CD14-positive monocyte (primary cell): ENCODE data around the gene CDCP2. TPM values are rescaled to one million over a fixed set of nuclear protein-coding genes. Genes with fewer than 3 reads are reported as not detected.

ENCODE experiments used
- DNase-seq, 3 donors: peaks; one replicate each; pipeline ENCODE4 v3.0.0-alpha.2; 2011 to 2022
- H2AFZ ChIP-seq: 2 replicates; pipeline ENCODE4 v1.6.0; 2012; ENCODE audit warnings: mild to moderate bottlenecking, low read depth, low read length, inconsistent platforms; ENCODE audit not compliant: insufficient read depth, poor library complexity, severe bottlenecking
- H3K27ac ChIP-seq, 2 donors: 1 replicate in 1 of 2; 2 replicates in 1 of 2; pipeline ENCODE4 v1.5.1; 2012 to 2013; ENCODE audit warnings: low read length in 2 of 2, control low read depth in 1 of 2, inconsistent platforms in 1 of 2, low read depth in 1 of 2, mild to moderate bottlenecking in 1 of 2
- H3K27me3 ChIP-seq, 2 donors: one replicate each; pipeline versions ENCODE4 v1.6.0 to v1.6.1; 2011 to 2013; ENCODE audit warnings: low read length in 2 of 2; ENCODE audit not compliant: control insufficient read depth in 2 of 2, insufficient read depth in 2 of 2
- H3K36me3 ChIP-seq, 2 donors: replicated peaks in 1 of 2; 1 replicate in 1 of 2; 2 replicates in 1 of 2; pipeline versions ENCODE4 v1.5.1 to v1.6.1; 2012 to 2013; ENCODE audit warnings: low read length in 2 of 2, control low read depth in 1 of 2, inconsistent platforms in 1 of 2, mild to moderate bottlenecking in 1 of 2; ENCODE audit not compliant: insufficient read depth in 2 of 2, control insufficient read depth in 1 of 2
- H3K4me1 ChIP-seq, 2 donors: 1 replicate in 1 of 2; 2 replicates in 1 of 2; pipeline versions ENCODE4 v1.5.1 to v1.6.1; 2012 to 2013; ENCODE audit warnings: low read length in 2 of 2, control low read depth in 1 of 2, inconsistent platforms in 1 of 2, mild to moderate bottlenecking in 1 of 2, moderate library complexity in 1 of 2; ENCODE audit not compliant: insufficient read depth in 2 of 2, control insufficient read depth in 1 of 2
- H3K4me2 ChIP-seq: replicated peaks from 2 replicates; pipeline ENCODE3; 2012; ENCODE audit warnings: low read length, moderate library complexity, mild to moderate bottlenecking; ENCODE audit not compliant: poor library complexity, severe bottlenecking; ENCODE audit errors: extremely low read depth
- H3K4me3 ChIP-seq, 3 experiments: fragments of 200-600 bp in 1 of 3; sonication (generic) in 1 of 3; replicated peaks in 1 of 3; 1 replicate in 2 of 3; 2 replicates in 1 of 3; pipeline ENCODE4 v1.5.1; 2011 to 2013; ENCODE audit warnings: low read length in 3 of 3, mild to moderate bottlenecking in 3 of 3, control low read depth in 2 of 3, low read depth in 2 of 3, inconsistent platforms in 1 of 3, moderate library complexity in 1 of 3
- H3K79me2 ChIP-seq: 2 replicates; pipeline ENCODE4 v1.6.0; 2012; ENCODE audit warnings: mild to moderate bottlenecking, control low read depth, inconsistent platforms, low read length, moderate library complexity; ENCODE audit not compliant: insufficient read depth
- H3K9ac ChIP-seq: 2 replicates; pipeline ENCODE4 v1.6.0; 2017; ENCODE audit warnings: low read length, mild to moderate bottlenecking; ENCODE audit not compliant: insufficient read depth, poor library complexity, severe bottlenecking
- H3K9me3 ChIP-seq, 2 donors: replicated peaks in 1 of 2; 1 replicate in 1 of 2; 2 replicates in 1 of 2; pipeline versions ENCODE4 v1.5.1 to v1.6.1; 2012 to 2013; ENCODE audit warnings: low read length in 2 of 2, control low read depth in 1 of 2; ENCODE audit not compliant: control insufficient read depth in 1 of 2, insufficient read depth in 1 of 2
- H4K20me1 ChIP-seq: 2 replicates; pipeline ENCODE4 v1.6.0; 2012; ENCODE audit warnings: mild to moderate bottlenecking, low read length, control low read depth, moderate library complexity; ENCODE audit not compliant: insufficient read depth
- H3K27ac Mint-ChIP-seq, 7 donors: one replicate each; pipeline ENCODE4 v1.8.0; 2020; ENCODE audit warnings: mild to moderate bottlenecking in 7 of 7, mixed read lengths in 7 of 7, moderate library complexity in 6 of 7, inconsistent platforms in 2 of 7
- H3K27me3 Mint-ChIP-seq, 3 donors: one replicate each; pipeline ENCODE4 v1.8.0; 2021 to 2022; ENCODE audit warnings: low read depth in 3 of 3, mild to moderate bottlenecking in 3 of 3, mixed read lengths in 3 of 3, moderate library complexity in 3 of 3, inconsistent platforms in 1 of 3
- H3K36me3 Mint-ChIP-seq, 2 donors: one replicate each; pipeline ENCODE4 v1.8.0; 2020; ENCODE audit warnings: mixed read lengths in 2 of 2, inconsistent platforms in 1 of 2, mild to moderate bottlenecking in 1 of 2
- H3K4me1 Mint-ChIP-seq: one replicate; pipeline ENCODE4 v1.8.0; 2020; ENCODE audit warnings: mild to moderate bottlenecking, mixed read lengths
- H3K4me3 Mint-ChIP-seq, 2 donors: one replicate each; pipeline ENCODE4 v1.8.0; 2020; ENCODE audit warnings: mild to moderate bottlenecking in 2 of 2, mixed read lengths in 2 of 2, moderate library complexity in 1 of 2
- H3K9me3 Mint-ChIP-seq, 7 donors: one replicate each; pipeline ENCODE4 v1.8.0; 2020 to 2022; ENCODE audit warnings: mixed read lengths in 7 of 7, mild to moderate bottlenecking in 6 of 7, moderate library complexity in 6 of 7, inconsistent platforms in 2 of 7
- WGBS: methylation state at CpG from one replicate; pipeline ENCODE4 v1.1.5; 2013; ENCODE audit warnings: missing lambda C conversion rate; ENCODE audit not compliant: insufficient coverage; 5-methylcytosine and 5-hydroxymethylcytosine counted together
- intact Hi-C, 2 donors: fragments of 100-400 bp; cut with micrococcal nuclease; formaldehyde crosslinking; loops; one replicate each; pipeline versions ENCODE4 v1.15.0 to v1.15.1; 2023
- polyA plus RNA-seq, 3 donors: library from polyadenylated mRNA; depleted of rRNA in 1 of 3; unstranded in 2 of 3; stranded (reverse) in 1 of 3; fragments of 300-500 nt in 2 of 3; fragments of >200 nt in 1 of 3; fragmentation: Illumina TruSeq in 2 of 3; gene quantifications; 1 replicate in 2 of 3; 2 replicates in 1 of 3; pipeline ENCODE4 v1.2.3, GENCODE V29; 2012 to 2021
- small RNA-seq: library from RNA; depleted of rRNA; stranded (forward); fragments of <200 nt; gene quantifications from one replicate; pipeline ENCODE3, GENCODE V24; 2012; ENCODE audit warnings: low read depth; ENCODE audit not compliant: insufficient read length
- TF ChIP-seq, protein P1 (sequence below): fragments of 200-600 bp; IDR thresholded peaks from one replicate; pipeline ENCODE4 v1.8.0; 2022; ENCODE audit warnings: antibody characterized with exemption, mild to moderate bottlenecking

Gene CDCP2
- polyA plus RNA-seq, 3 donors, result 0.09 TPM; not detected in 2

DNA sequence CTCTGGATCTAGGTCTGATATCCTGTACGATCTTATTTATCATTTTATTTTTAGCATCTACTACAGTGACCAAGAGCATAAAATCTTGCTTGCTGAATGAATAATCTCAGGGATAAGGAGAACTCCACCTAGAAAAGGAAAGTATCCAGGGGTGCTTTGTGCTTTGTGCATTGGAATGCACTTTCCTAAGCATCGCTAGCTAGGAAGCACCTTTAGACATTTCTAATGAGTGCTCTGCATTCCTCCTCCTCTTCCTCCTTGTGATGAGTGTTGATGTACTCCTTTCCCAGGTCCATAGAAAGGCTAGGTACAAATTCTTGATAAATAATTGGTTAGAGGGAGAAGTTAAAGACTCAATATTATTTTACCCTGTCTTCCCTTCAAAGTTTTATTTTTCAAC lies 68.0 kb downstream of the CDCP2 start:
- TF ChIP-seq, protein P1, sequence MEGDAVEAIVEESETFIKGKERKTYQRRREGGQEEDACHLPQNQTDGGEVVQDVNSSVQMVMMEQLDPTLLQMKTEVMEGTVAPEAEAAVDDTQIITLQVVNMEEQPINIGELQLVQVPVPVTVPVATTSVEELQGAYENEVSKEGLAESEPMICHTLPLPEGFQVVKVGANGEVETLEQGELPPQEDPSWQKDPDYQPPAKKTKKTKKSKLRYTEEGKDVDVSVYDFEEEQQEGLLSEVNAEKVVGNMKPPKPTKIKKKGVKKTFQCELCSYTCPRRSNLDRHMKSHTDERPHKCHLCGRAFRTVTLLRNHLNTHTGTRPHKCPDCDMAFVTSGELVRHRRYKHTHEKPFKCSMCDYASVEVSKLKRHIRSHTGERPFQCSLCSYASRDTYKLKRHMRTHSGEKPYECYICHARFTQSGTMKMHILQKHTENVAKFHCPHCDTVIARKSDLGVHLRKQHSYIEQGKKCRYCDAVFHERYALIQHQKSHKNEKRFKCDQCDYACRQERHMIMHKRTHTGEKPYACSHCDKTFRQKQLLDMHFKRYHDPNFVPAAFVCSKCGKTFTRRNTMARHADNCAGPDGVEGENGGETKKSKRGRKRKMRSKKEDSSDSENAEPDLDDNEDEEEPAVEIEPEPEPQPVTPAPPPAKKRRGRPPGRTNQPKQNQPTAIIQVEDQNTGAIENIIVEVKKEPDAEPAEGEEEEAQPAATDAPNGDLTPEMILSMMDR, result no peak
- H3K9me3 Mint-ChIP-seq, result peaks cover 0 to 1% (median 0%) of the 10 kb centered on the region in 7 donors
- Histone ChIP-seq H3K4me2 (no peak overlapping the region), H4K20me1 (peaks cover 11% of the 10 kb centered on the region), H3K9ac (no peak overlapping the region), H3K36me3 (peaks cover 11 to 36% of the 10 kb centered on the region in 2 donors), H3K27me3 (no peaks in the 10 kb centered on the region), H3K9me3 (no peaks in the 10 kb centered on the region), H2AFZ (no peak overlapping the region), H3K4me3 (no peak overlapping the region), H3K79me2 (no peaks in the 10 kb centered on the region), H3K27ac (no peak overlapping the region), H3K4me1 (no peaks in the 10 kb centered on the region)
- DNase-seq, result no peak
- H3K36me3 Mint-ChIP-seq, result peaks cover 35 to 37% of the 10 kb centered on the region in 2 donors
- intact Hi-C loops, result no loop called here
- H3K27me3 Mint-ChIP-seq, result peaks cover 0 to 3% (median 2%) of the 10 kb centered on the region in 3 donors
- no peak overlapping the region for H3K27ac Mint-ChIP-seq
- no peak overlapping the region for H3K4me3 Mint-ChIP-seq
- no CpG with 5 or more reads among the region's 2 CpGs for WGBS
- no peaks in the 10 kb centered on the region for H3K4me1 Mint-ChIP-seq

Small RNA genes within 50 kb of the gene (small RNA-seq; reads per million reads assigned to genes)
- gene AL353898.1, result not detected
- gene AL353898.2, result not detected

Other genes with a start within 250 kb of the CDCP2 start
- gene IFT25, start 207.3 kb downstream of the CDCP2 start, polyA plus RNA-seq, result 10 to 100 TPM; 17.1 to 30.6 (median 27.8) TPM
- 1 to 10 TPM; 5.6 to 7.3 (median 7.3) TPM for gene LRRC42, start 206.7 kb downstream of the CDCP2 start, polyA plus RNA-seq
- gene LDLRAD1, start 134.8 kb downstream of the CDCP2 start, polyA plus RNA-seq, result not detected
- 100 to 1,000 TPM; 169 to 925 (median 831) TPM for gene TMEM59, start 99.8 kb downstream of the CDCP2 start, polyA plus RNA-seq
- gene TCEANC2, start 99.4 kb downstream of the CDCP2 start, polyA plus RNA-seq, result 1 to 10 TPM; 3.0 to 6.7 (median 3.8) TPM
- gene CYB5RL, start 47.0 kb upstream of the CDCP2 start, polyA plus RNA-seq, result 1 to 10 TPM in 2 of 3 donors, under 1 TPM in 1; 0.76 to 3.9 (median 1.5) TPM
- gene MRPL37, start 47.2 kb upstream of the CDCP2 start, polyA plus RNA-seq, result 10 to 100 TPM in 2 of 3 donors, 1 to 10 TPM in 1; 7.5 to 47.8 (median 42.5) TPM